ENCODE measurements around the gene PAFAH1B2. TPM values are rescaled to one million over a fixed set of nuclear protein-coding genes. Genes with fewer than 3 reads are reported as not detected.

PAFAH1B2 gene
- total RNA-seq, 4 donors from 2014 or later: 50.3 to 82.3 (median 63.2) TPM

GRCh38 chr11:117187007-117187406 is 42.9 kb downstream of the PAFAH1B2 start:
- Histone ChIP-seq H3K9me3 (no peaks in the 10 kb centered on the region), H3K27me3 (no peaks in the 10 kb centered on the region), H3K4me3 (no peak overlapping the region), H3K36me3 (peaks cover 0 to 100% of the 10 kb centered on the region in 2 donors), H3K27ac (peak overlapping the region in 2 of 4 donors; percentile 5 to 31), H3K4me1 (peaks cover 0 to 24% (median 0%) of the 10 kb centered on the region in 3 donors)
- no peak for TF ChIP-seq POLR2AphosphoS5 (IDR thresholded peaks at IDR 0.05)
- TF ChIP-seq CTCF (IDR thresholded peaks at IDR 0.05): no peak
- WGBS, 2 donors (ENCODE audit: low coverage in 1 of 2): 43 to 83% methylated on average over 2 of the region's 6 CpGs
- no peak for ATAC-seq

- Histone ChIP-seq H3K4me1 (peaks cover 0 to 19% (median 0%) of the 10 kb centered on the region in 3 donors), H3K9me3 (no peaks in the 10 kb centered on the region), H3K36me3 (peaks cover 0 to 100% of the 10 kb centered on the region in 2 donors), H3K4me3 (no peak overlapping the region), H3K27me3 (no peaks in the 10 kb centered on the region), H3K27ac (peak overlapping the region in 2 of 4 donors; percentile 5 to 31)
- WGBS, 2 donors (ENCODE audit: low coverage in 1 of 2): 71 to 82% methylated on average over 5 of the region's 13 CpGs
- TF ChIP-seq CTCF (IDR thresholded peaks at IDR 0.05) (no peak), POLR2A (IDR thresholded peaks at IDR 0.05) (no peak), EP300 (IDR thresholded peaks at IDR 0.05) (no peak), POLR2AphosphoS5 (IDR thresholded peaks at IDR 0.05) (no peak)
- ATAC-seq: no peak
Measured at GRCh38 chr11:117187428-117187798, 43.3 kb downstream of the PAFAH1B2 start.

GRCh38 chr11:117187799-117188481 is 43.9 kb downstream of the PAFAH1B2 start:
- H3K27me3 ChIP-seq: no peaks in the 10 kb centered on the region
- ATAC-seq: no peak
- H3K9me3 ChIP-seq: no peaks in the 10 kb centered on the region
- peaks cover 0 to 100% of the 10 kb centered on the region in 2 donors for H3K36me3 ChIP-seq
- WGBS, 2 donors (ENCODE audit: low coverage in 1 of 2): 100% methylated on average over 1 of the region's 16 CpGs; no CpG with 5 or more reads in 1 of the 2 donors
- no peak overlapping the region for H3K4me3 ChIP-seq
- peak overlapping the region in 2 of 4 donors; percentile 6 to 27 for H3K27ac ChIP-seq
- TF ChIP-seq EP300 (IDR thresholded peaks at IDR 0.05) (no peak), POLR2A (IDR thresholded peaks at IDR 0.05) (no peak), POLR2AphosphoS5 (IDR thresholded peaks at IDR 0.05) (no peak), CTCF (IDR thresholded peaks at IDR 0.05) (no peak)
- H3K4me1 ChIP-seq: peaks cover 0 to 18% (median 0%) of the 10 kb centered on the region in 3 donors

GRCh38 chr11:117188620-117189081 is 44.6 kb downstream of the PAFAH1B2 start:
- Histone ChIP-seq H3K27me3 (no peaks in the 10 kb centered on the region), H3K27ac (peak overlapping the region in 2 of 4 donors; percentile 25 to 37), H3K4me3 (no peak overlapping the region), H3K4me1 (peaks cover 0 to 18% (median 0%) of the 10 kb centered on the region in 3 donors), H3K9me3 (no peaks in the 10 kb centered on the region), H3K36me3 (peaks cover 0 to 100% of the 10 kb centered on the region in 2 donors)
- no peak for TF ChIP-seq CTCF (IDR thresholded peaks at IDR 0.05)
- no peak for TF ChIP-seq POLR2AphosphoS5 (IDR thresholded peaks at IDR 0.05)
- TF ChIP-seq EP300 (IDR thresholded peaks at IDR 0.05): no peak
- TF ChIP-seq POLR2A (IDR thresholded peaks at IDR 0.05): no peak
- 73 to 80% methylated on average over 1 to 4 of the region's 20 CpGs for WGBS, 2 donors (ENCODE audit: low coverage in 1 of 2)
- ATAC-seq: peak; percentile 49

Data from gastroesophageal sphincter (tissue), 4 donors.